ENCODE results near the gene MAPKBP1. TPM values are rescaled to one million over a fixed set of nuclear protein-coding genes. Genes with fewer than 3 reads are reported as not detected.

The MAPKBP1 gene
- total RNA-seq, 1 donor: 22.8 TPM

- H3K36me3 ChIP-seq (ENCODE audit: insufficient read depth, low read length): no peaks in the 10 kb centered on the region
- DNase-seq (ENCODE audit: insufficient read length, low spot score, missing footprints): no peak
- peaks cover 24% of the 10 kb centered on the region for H3K4me1 ChIP-seq (ENCODE audit: insufficient read depth, low read length)
- H3K79me2 ChIP-seq (ENCODE audit: insufficient read depth, low read length): peaks cover 73% of the 10 kb centered on the region
- no peak overlapping the region for H3K27ac ChIP-seq (ENCODE audit: low read depth, low read length)
- no peak overlapping the region for H2AFZ ChIP-seq (ENCODE audit: low read length)
- H3K9me3 ChIP-seq (ENCODE audit: low read depth, low read length): no peaks in the 10 kb centered on the region
- H3K4me2 ChIP-seq (ENCODE audit: insufficient read depth, low read length): no peak overlapping the region
- no peak for TF ChIP-seq CTCF (IDR thresholded peaks at IDR 0.05; ENCODE audit: extremely low read depth, low read depth, low read length)
- peaks cover 26% of the 10 kb centered on the region for H4K20me1 ChIP-seq (ENCODE audit: insufficient read depth, low read length)
- H3K27me3 ChIP-seq (ENCODE audit: insufficient read depth, low read length): no peaks in the 10 kb centered on the region
- H3K4me3 ChIP-seq (ENCODE audit: insufficient read depth, low read length): no peak overlapping the region
Observed at GRCh38 chr15:41782371-41783282, 8.3 kb downstream of the MAPKBP1 start.

GRCh38 chr15:41783296-41783695 is 9.0 kb downstream of the MAPKBP1 start:
- H3K36me3 ChIP-seq (ENCODE audit: insufficient read depth, low read length): no peaks in the 10 kb centered on the region
- H3K4me1 ChIP-seq (ENCODE audit: insufficient read depth, low read length): peaks cover 18% of the 10 kb centered on the region
- H3K27me3 ChIP-seq (ENCODE audit: insufficient read depth, low read length): no peaks in the 10 kb centered on the region
- H3K9me3 ChIP-seq (ENCODE audit: low read depth, low read length): no peaks in the 10 kb centered on the region
- H3K79me2 ChIP-seq (ENCODE audit: insufficient read depth, low read length): peaks cover 69% of the 10 kb centered on the region
- no peak for TF ChIP-seq CTCF (IDR thresholded peaks at IDR 0.05; ENCODE audit: extremely low read depth, low read depth, low read length)
- H4K20me1 ChIP-seq (ENCODE audit: insufficient read depth, low read length): peaks cover 26% of the 10 kb centered on the region
- H3K4me3 ChIP-seq (ENCODE audit: insufficient read depth, low read length): no peak overlapping the region
- H3K27ac ChIP-seq (ENCODE audit: low read depth, low read length): no peak overlapping the region
- DNase-seq (ENCODE audit: insufficient read length, low spot score, missing footprints): no peak
- H2AFZ ChIP-seq (ENCODE audit: low read length): no peak overlapping the region
- no peak overlapping the region for H3K4me2 ChIP-seq (ENCODE audit: insufficient read depth, low read length)

- no peak overlapping the region for H3K4me3 ChIP-seq (ENCODE audit: insufficient read depth, low read length)
- no peak overlapping the region for H3K4me2 ChIP-seq (ENCODE audit: insufficient read depth, low read length)
- peaks cover 14% of the 10 kb centered on the region for H4K20me1 ChIP-seq (ENCODE audit: insufficient read depth, low read length)
- peaks cover 69% of the 10 kb centered on the region for H3K79me2 ChIP-seq (ENCODE audit: insufficient read depth, low read length)
- H3K27me3 ChIP-seq (ENCODE audit: insufficient read depth, low read length): no peaks in the 10 kb centered on the region
- H3K36me3 ChIP-seq (ENCODE audit: insufficient read depth, low read length): no peaks in the 10 kb centered on the region
- H2AFZ ChIP-seq (ENCODE audit: low read length): no peak overlapping the region
- DNase-seq (ENCODE audit: insufficient read length, low spot score, missing footprints): no peak
- H3K27ac ChIP-seq (ENCODE audit: low read depth, low read length): no peak overlapping the region
- no peaks in the 10 kb centered on the region for H3K9me3 ChIP-seq (ENCODE audit: low read depth, low read length)
- no peak for TF ChIP-seq CTCF (IDR thresholded peaks at IDR 0.05; ENCODE audit: extremely low read depth, low read depth, low read length)
- peaks cover 15% of the 10 kb centered on the region for H3K4me1 ChIP-seq (ENCODE audit: insufficient read depth, low read length)
Observed at GRCh38 chr15:41788262-41788661, 14.0 kb downstream of the MAPKBP1 start.

- H3K9me3 ChIP-seq (ENCODE audit: low read depth, low read length): no peaks in the 10 kb centered on the region
- H4K20me1 ChIP-seq (ENCODE audit: insufficient read depth, low read length): peaks cover 12% of the 10 kb centered on the region
- no peak overlapping the region for H2AFZ ChIP-seq (ENCODE audit: low read length)
- no peak overlapping the region for H3K27ac ChIP-seq (ENCODE audit: low read depth, low read length)
- no peak overlapping the region for H3K4me2 ChIP-seq (ENCODE audit: insufficient read depth, low read length)
- DNase-seq (ENCODE audit: insufficient read length, low spot score, missing footprints): no peak
- no peaks in the 10 kb centered on the region for H3K36me3 ChIP-seq (ENCODE audit: insufficient read depth, low read length)
- no peak for TF ChIP-seq CTCF (IDR thresholded peaks at IDR 0.05; ENCODE audit: extremely low read depth, low read depth, low read length)
- no peak overlapping the region for H3K4me3 ChIP-seq (ENCODE audit: insufficient read depth, low read length)
- no peaks in the 10 kb centered on the region for H3K27me3 ChIP-seq (ENCODE audit: insufficient read depth, low read length)
- peaks cover 15% of the 10 kb centered on the region for H3K4me1 ChIP-seq (ENCODE audit: insufficient read depth, low read length)
- peaks cover 67% of the 10 kb centered on the region for H3K79me2 ChIP-seq (ENCODE audit: insufficient read depth, low read length)
Observed at GRCh38 chr15:41789236-41789635, 15.0 kb downstream of the MAPKBP1 start.

Measured in osteoblast (primary cell).